ENCODE measurements around the gene SGMS1.
A peak's percentile ranks its signal among the peaks of the same experiment; 100 is the strongest.
"Not testable (repeated sequence)": the region's sequence is repeated elsewhere in the genome, so short reads cannot be mapped to it uniquely, and the experiment has no call there.

Gene SGMS1

DNA sequence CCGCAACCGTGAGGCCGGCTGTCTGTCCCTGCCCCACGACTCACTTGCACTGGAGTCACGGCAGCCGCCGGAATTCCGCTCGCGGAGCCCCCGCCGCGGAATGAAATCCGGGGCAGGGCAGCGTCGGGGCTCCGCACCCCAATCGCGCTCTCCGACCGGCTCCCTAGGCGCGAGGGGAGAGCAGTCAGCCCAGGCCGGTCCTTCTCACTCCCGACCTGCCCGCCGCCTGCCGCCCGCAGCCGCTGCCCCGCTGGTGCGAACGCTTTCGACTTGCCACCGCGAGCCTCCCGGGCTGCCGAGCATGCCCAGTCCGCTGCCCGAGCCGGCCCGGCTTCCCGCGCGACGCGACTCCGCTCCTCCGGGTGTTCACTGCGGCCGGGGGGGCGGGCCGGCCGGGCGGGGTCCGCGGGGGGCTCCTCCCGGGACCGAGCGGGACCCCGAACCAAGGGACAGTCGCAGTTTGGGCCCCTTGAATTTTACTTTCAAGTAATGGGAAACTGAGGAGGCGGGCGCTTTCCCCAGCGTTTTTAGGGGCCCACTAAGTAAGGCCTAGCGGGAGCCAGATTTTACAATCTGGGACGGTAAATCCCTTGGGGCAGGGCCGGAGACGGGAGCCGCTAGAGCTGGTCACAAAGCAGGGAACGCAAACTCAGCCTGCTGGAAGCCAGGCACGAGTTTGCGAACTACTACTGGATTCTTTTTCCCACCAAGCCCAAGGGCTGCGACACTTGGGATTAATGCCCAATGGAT is at the start of gene SGMS1:
TSS of gene SGMS1 (minus strand) at position 294 of the 750 bp plus-strand sequence. CDS start 279,842 bp downstream, outside the sequence.
- H3K36me3 ChIP-seq (replicated peaks; ENCODE audit: low read depth, low read length), result no peaks in the 10 kb centered on the region
- H3K4me1 ChIP-seq (ENCODE audit: low read length), result peaks cover 10% of the 10 kb centered on the region
- no peaks in the 10 kb centered on the region for H3K9me3 ChIP-seq (ENCODE audit: insufficient read depth, low read length)
- peaks cover 6% of the 10 kb centered on the region for H4K20me1 ChIP-seq (ENCODE audit: insufficient read depth, low read length)
- H3K27me3 ChIP-seq (ENCODE audit: low read depth, low read length), result no peaks in the 10 kb centered on the region
- TF ChIP-seq, protein P1, sequence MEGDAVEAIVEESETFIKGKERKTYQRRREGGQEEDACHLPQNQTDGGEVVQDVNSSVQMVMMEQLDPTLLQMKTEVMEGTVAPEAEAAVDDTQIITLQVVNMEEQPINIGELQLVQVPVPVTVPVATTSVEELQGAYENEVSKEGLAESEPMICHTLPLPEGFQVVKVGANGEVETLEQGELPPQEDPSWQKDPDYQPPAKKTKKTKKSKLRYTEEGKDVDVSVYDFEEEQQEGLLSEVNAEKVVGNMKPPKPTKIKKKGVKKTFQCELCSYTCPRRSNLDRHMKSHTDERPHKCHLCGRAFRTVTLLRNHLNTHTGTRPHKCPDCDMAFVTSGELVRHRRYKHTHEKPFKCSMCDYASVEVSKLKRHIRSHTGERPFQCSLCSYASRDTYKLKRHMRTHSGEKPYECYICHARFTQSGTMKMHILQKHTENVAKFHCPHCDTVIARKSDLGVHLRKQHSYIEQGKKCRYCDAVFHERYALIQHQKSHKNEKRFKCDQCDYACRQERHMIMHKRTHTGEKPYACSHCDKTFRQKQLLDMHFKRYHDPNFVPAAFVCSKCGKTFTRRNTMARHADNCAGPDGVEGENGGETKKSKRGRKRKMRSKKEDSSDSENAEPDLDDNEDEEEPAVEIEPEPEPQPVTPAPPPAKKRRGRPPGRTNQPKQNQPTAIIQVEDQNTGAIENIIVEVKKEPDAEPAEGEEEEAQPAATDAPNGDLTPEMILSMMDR (IDR thresholded peaks at IDR 0.05; ENCODE audit: low read depth, low read length), result no peak
- no peak for TF ChIP-seq EZH2phosphoT487 (IDR thresholded peaks at IDR 0.05; ENCODE audit: low read depth)
- peaks cover 52% of the 10 kb centered on the region for H3K79me2 ChIP-seq (ENCODE audit: low read length)
- peak within 1 kb of the TSS; percentile 92 for H3K27ac ChIP-seq (ENCODE audit: low read length)
- H2AFZ ChIP-seq (ENCODE audit: low read depth, low read length), result peak within 1 kb of the TSS; percentile 78
- H3K9ac ChIP-seq (ENCODE audit: low read length), result peak within 1 kb of the TSS; percentile 93
- H3K4me3 ChIP-seq (ENCODE audit: low read length), result peak within 1 kb of the TSS; percentile 96
- peak within 1 kb of the TSS; percentile 97 for H3K4me2 ChIP-seq (ENCODE audit: low read length)

DNA sequence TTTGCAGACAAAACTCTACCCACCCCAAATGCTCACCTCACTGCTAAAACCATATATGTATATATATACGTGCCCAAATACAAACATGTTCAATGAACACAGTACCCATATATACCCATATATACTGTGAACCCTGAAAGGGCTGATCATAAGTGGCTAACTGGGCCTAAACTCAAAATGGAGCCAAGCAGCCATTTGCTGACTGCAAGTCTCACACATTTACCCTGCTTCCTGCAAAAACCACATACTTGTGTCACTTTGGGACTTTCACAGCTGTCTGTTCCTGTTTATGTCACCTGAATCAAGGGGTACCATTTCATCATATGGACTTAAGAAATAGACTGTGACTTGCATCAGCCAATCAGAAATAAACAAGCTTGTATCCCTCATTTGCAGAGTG is 48.4 kb upstream of the SGMS1 start:
- not testable (repeated sequence) for H3K9me3 ChIP-seq (ENCODE audit: insufficient read depth, low read length); H3K27me3 ChIP-seq (ENCODE audit: low read depth, low read length); H3K9ac ChIP-seq (ENCODE audit: low read length); H4K20me1 ChIP-seq (ENCODE audit: insufficient read depth, low read length); H2AFZ ChIP-seq (ENCODE audit: low read depth, low read length); H3K4me2 ChIP-seq (ENCODE audit: low read length); H3K4me1 ChIP-seq (ENCODE audit: low read length); H3K4me3 ChIP-seq (ENCODE audit: low read length); H3K79me2 ChIP-seq (ENCODE audit: low read length); H3K27ac ChIP-seq (ENCODE audit: low read length); H3K36me3 ChIP-seq (replicated peaks; ENCODE audit: low read depth, low read length)

DNA sequence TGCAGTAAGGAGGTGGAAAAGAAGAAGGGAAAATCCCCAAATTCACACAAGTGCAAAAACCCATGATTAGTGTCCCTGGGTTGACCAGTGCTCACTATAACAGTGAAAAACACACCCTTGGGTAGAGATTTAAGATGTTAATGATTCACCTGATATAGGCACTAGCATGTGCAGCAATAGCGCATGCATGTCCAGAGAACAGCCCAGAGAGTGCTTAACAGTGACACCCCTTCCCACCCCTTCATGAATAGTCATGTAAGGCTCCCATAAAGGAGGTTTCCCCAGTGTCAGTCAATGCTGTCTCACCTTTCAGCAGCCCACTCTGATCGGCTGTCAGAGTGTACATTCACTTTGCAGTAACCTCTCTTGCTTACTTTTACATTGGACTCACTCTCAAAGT is 47.9 kb upstream of the SGMS1 start:
- H4K20me1 ChIP-seq (ENCODE audit: insufficient read depth, low read length); H3K4me3 ChIP-seq (ENCODE audit: low read length); H3K27me3 ChIP-seq (ENCODE audit: low read depth, low read length); H3K4me1 ChIP-seq (ENCODE audit: low read length); H3K9ac ChIP-seq (ENCODE audit: low read length); H3K4me2 ChIP-seq (ENCODE audit: low read length); H3K9me3 ChIP-seq (ENCODE audit: insufficient read depth, low read length); H3K27ac ChIP-seq (ENCODE audit: low read length); H3K79me2 ChIP-seq (ENCODE audit: low read length); H3K36me3 ChIP-seq (replicated peaks; ENCODE audit: low read depth, low read length); H2AFZ ChIP-seq (ENCODE audit: low read depth, low read length): not testable (repeated sequence)

DNA sequence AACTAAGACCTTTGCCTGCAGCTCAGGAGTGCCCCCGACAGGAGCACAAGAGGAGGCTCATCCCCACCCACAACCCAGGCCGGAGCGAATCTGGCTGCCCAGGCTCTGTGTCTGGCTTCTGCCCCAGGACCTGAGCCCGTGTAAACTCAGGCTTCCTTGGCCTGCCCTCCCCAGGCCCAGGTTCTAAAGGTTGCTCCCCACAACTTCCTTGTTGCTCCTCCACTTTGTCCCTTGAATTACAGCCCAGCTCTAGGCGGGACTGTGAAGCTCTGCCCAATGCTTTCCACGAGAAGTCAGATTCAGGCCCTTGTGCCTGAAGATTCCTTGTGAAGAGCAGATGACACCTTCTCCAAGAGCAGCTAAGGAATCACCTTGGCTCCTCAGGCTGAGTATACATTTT is 46.2 kb upstream of the SGMS1 start:
- H4K20me1 ChIP-seq (ENCODE audit: insufficient read depth, low read length); H3K9ac ChIP-seq (ENCODE audit: low read length); H3K79me2 ChIP-seq (ENCODE audit: low read length); H3K4me2 ChIP-seq (ENCODE audit: low read length); H3K4me3 ChIP-seq (ENCODE audit: low read length); H3K36me3 ChIP-seq (replicated peaks; ENCODE audit: low read depth, low read length); H2AFZ ChIP-seq (ENCODE audit: low read depth, low read length); H3K4me1 ChIP-seq (ENCODE audit: low read length); H3K27ac ChIP-seq (ENCODE audit: low read length); H3K9me3 ChIP-seq (ENCODE audit: insufficient read depth, low read length); H3K27me3 ChIP-seq (ENCODE audit: low read depth, low read length): not testable (repeated sequence)

DNA sequence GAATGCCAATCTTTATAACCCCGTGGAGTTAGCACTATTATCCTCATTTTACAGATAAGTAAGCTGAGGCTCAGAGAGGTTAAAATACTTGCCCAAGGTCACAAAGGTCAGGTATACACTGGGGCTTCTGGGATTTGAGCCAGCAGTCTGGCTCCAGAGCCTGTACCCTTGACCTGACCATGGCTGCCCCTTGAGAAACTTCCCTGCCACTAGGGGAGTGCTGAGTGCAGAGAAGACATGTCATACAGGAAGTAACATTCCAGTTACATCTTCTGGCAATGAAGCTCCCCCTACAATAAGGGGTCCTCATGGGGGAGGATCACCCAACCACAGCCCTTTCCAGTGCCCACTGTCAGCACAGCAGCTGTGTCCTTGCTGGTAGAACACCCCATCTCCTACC is 43.6 kb upstream of the SGMS1 start:
- H3K4me3 ChIP-seq (ENCODE audit: low read length); H4K20me1 ChIP-seq (ENCODE audit: insufficient read depth, low read length); H3K4me1 ChIP-seq (ENCODE audit: low read length); H3K27ac ChIP-seq (ENCODE audit: low read length); H3K4me2 ChIP-seq (ENCODE audit: low read length); H3K9ac ChIP-seq (ENCODE audit: low read length); H3K36me3 ChIP-seq (replicated peaks; ENCODE audit: low read depth, low read length); H3K27me3 ChIP-seq (ENCODE audit: low read depth, low read length); H3K79me2 ChIP-seq (ENCODE audit: low read length); H2AFZ ChIP-seq (ENCODE audit: low read depth, low read length); H3K9me3 ChIP-seq (ENCODE audit: insufficient read depth, low read length): not testable (repeated sequence)

DNA sequence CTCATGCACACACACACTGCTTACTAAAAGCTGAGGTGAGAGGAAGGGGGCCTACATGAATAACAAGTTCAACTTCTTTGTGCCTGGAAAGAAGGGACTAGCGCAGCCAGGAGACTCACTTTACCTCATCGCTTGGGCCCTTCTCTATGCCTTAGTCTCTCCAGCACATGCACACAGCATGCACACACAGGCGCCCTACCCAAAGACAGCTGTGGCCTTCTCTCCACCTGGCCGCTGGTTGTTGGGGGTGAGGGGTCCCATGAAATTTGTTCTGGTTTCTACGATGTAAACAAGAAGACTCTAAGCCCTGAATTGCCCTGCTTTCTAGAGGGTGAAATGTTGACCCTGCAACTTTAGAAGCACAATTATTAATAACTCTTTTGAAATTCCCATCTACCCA is 38.7 kb upstream of the SGMS1 start:
- not testable (repeated sequence) for H3K4me1 ChIP-seq (ENCODE audit: low read length); H3K4me2 ChIP-seq (ENCODE audit: low read length); H3K27ac ChIP-seq (ENCODE audit: low read length); H3K27me3 ChIP-seq (ENCODE audit: low read depth, low read length); H3K9ac ChIP-seq (ENCODE audit: low read length); H2AFZ ChIP-seq (ENCODE audit: low read depth, low read length); H3K4me3 ChIP-seq (ENCODE audit: low read length); H3K9me3 ChIP-seq (ENCODE audit: insufficient read depth, low read length); H4K20me1 ChIP-seq (ENCODE audit: insufficient read depth, low read length); H3K36me3 ChIP-seq (replicated peaks; ENCODE audit: low read depth, low read length); H3K79me2 ChIP-seq (ENCODE audit: low read length)

DNA sequence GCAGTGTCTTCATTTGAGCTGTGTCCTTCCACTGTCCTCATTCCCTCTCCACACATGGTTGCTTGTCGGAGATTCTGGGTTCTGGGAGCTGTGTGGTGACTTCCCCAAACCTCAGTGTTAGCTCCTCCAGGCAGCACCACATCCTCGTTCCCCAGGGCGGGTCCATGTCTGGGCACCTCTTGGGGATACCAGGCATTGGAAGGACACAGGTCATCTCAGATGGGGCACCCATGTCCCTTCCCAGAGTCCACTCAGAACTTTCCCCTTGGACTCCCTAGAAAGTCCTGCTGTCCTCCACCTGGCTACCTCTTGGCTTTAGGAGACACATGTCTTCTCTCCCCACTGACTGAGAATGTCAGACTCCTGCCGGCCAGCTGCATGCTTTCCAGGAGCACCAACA is 37.8 kb upstream of the SGMS1 start:
- not testable (repeated sequence) for H3K27ac ChIP-seq (ENCODE audit: low read length); H3K4me1 ChIP-seq (ENCODE audit: low read length); H4K20me1 ChIP-seq (ENCODE audit: insufficient read depth, low read length); H2AFZ ChIP-seq (ENCODE audit: low read depth, low read length); H3K9ac ChIP-seq (ENCODE audit: low read length); H3K4me3 ChIP-seq (ENCODE audit: low read length); H3K36me3 ChIP-seq (replicated peaks; ENCODE audit: low read depth, low read length); H3K4me2 ChIP-seq (ENCODE audit: low read length); H3K79me2 ChIP-seq (ENCODE audit: low read length); H3K27me3 ChIP-seq (ENCODE audit: low read depth, low read length); H3K9me3 ChIP-seq (ENCODE audit: insufficient read depth, low read length)
